Calu3 (cell line): ENCODE results near the gene TMSB4X. TPM values are rescaled to one million over a fixed set of nuclear protein-coding genes. Genes with fewer than 3 reads are reported as not detected.

Experiments used
- BruUV-seq: library from RNA; stranded (reverse); fragments of 400-500 nt; replicated peaks from 2 replicates; lab custom pipeline; 2021; lab: Mats Ljungman, UMichigan
- CTCF ChIA-PET: fragments of 300-600 bp; sonication (Branson Sonifier 250); formaldehyde crosslinking; loops from one replicate; lab custom pipeline; 2022; ENCODE audit warnings: antibody characterized with exemption; lab: Charles Lee
- DNase-seq: peaks from one replicate; pipeline ENCODE4 v3.0.0; 2022
- H3K27ac Mint-ChIP-seq: one replicate; pipeline ENCODE4 v1.8.0; 2022; ENCODE audit warnings: mixed read lengths; ENCODE audit not compliant: unreplicated experiment
- H3K27me3 Mint-ChIP-seq: one replicate; pipeline ENCODE4 v1.8.0; 2022; ENCODE audit warnings: mixed read lengths; ENCODE audit not compliant: unreplicated experiment
- H3K36me3 Mint-ChIP-seq: one replicate; pipeline ENCODE4 v1.8.0; 2022; ENCODE audit warnings: mild to moderate bottlenecking, moderate library complexity, mixed read lengths; ENCODE audit not compliant: insufficient read depth, unreplicated experiment
- H3K4me1 Mint-ChIP-seq: one replicate; pipeline ENCODE4 v1.8.0; 2022; ENCODE audit warnings: mild to moderate bottlenecking, low read depth, mixed read lengths; ENCODE audit not compliant: unreplicated experiment
- H3K4me3 Mint-ChIP-seq: one replicate; pipeline ENCODE4 v1.8.0; 2022; ENCODE audit warnings: mild to moderate bottlenecking, low read depth, moderate library complexity, mixed read lengths; ENCODE audit not compliant: unreplicated experiment
- H3K9me3 Mint-ChIP-seq: one replicate; pipeline ENCODE4 v1.8.0; 2022; ENCODE audit warnings: low read depth, mixed read lengths; ENCODE audit not compliant: unreplicated experiment
- CTCF ChIP-seq: fragments of 200-600 bp; IDR thresholded peaks from one replicate; pipeline ENCODE4 v1.8.0; 2022; ENCODE audit warnings: antibody characterized with exemption; ENCODE audit not compliant: unreplicated experiment
- intact Hi-C: fragments of 100-400 bp; cut with micrococcal nuclease; formaldehyde crosslinking; loops from one replicate; pipeline ENCODE4 v1.10.0; 2022; ENCODE audit not compliant: unreplicated experiment
- total RNA-seq: library from RNA; stranded (reverse); gene quantifications from 2 replicates; pipeline ENCODE4 v1.2.3, GENCODE V29; 2022

TMSB4X gene
- total RNA-seq, 1 experiment from 2014 or later = 5,274 TPM

GRCh38 chrX:12996934-12997435, 22.1 kb downstream of the TMSB4X start:
- TF ChIP-seq CTCF = no peak
- no peaks in the 10 kb centered on the region for H3K27me3 Mint-ChIP-seq
- no TSS peak for BruUV-seq
- no peak overlapping the region for H3K4me3 Mint-ChIP-seq
- intact Hi-C loops = no loop called here
- CTCF ChIA-PET = interaction anchor here (0.5 to 1.2 kb wide), 2 partner anchors 50 to 294 kb away, joined by 3 to 4 read pairs; no protein-coding TSS in a partner anchor
- H3K36me3 Mint-ChIP-seq = peaks cover 12% of the 10 kb centered on the region
- peak overlapping the region; percentile 95 for H3K27ac Mint-ChIP-seq
- H3K4me1 Mint-ChIP-seq = peaks cover 60% of the 10 kb centered on the region
- no peaks in the 10 kb centered on the region for H3K9me3 Mint-ChIP-seq
- no peak for DNase-seq

- CTCF ChIA-PET = interaction anchor here (0.7 to 1.2 kb wide), 4 partner anchors 9 to 226 kb away, joined by 3 to 6 read pairs (median 3); no protein-coding TSS in a partner anchor
- no peaks in the 10 kb centered on the region for H3K9me3 Mint-ChIP-seq
Measured at GRCh38 chrX:12997906-12998687, 23.2 kb downstream of the TMSB4X start.

GRCh38 chrX:12999422-12999821, 24.5 kb downstream of the TMSB4X start:
- no peak for TF ChIP-seq CTCF
- Mint-ChIP-seq H3K4me3 (peak overlapping the region; percentile 16), H3K9me3 (no peaks in the 10 kb centered on the region), H3K27ac (peak overlapping the region; percentile 76), H3K36me3 (peaks cover 5% of the 10 kb centered on the region), H3K27me3 (no peaks in the 10 kb centered on the region), H3K4me1 (peaks cover 52% of the 10 kb centered on the region)
- CTCF ChIA-PET = interaction anchor here (0.7 kb wide), 1 partner anchor 24 kb away, joined by 3 read pairs; the partner anchor contains the start of gene TMSB4X
- DNase-seq = no peak
- BruUV-seq = no TSS peak
- intact Hi-C loops = no loop called here

More at GRCh38 chrX:12997906-12998687, 23.2 kb downstream of the TMSB4X start:
- Mint-ChIP-seq H3K4me3 (peak overlapping the region; percentile 42), H3K27me3 (no peaks in the 10 kb centered on the region), H3K4me1 (peaks cover 60% of the 10 kb centered on the region), H3K27ac (peak overlapping the region; percentile 95), H3K36me3 (peaks cover 12% of the 10 kb centered on the region)
- no TSS peak for BruUV-seq
- intact Hi-C loops = no loop called here
- no peak for DNase-seq
- no peak for TF ChIP-seq CTCF

GRCh38 chrX:13000301-13000811, 25.4 kb downstream of the TMSB4X start:
- no peak for TF ChIP-seq CTCF
- BruUV-seq = no TSS peak
- H3K4me3 Mint-ChIP-seq = no peak overlapping the region
- H3K36me3 Mint-ChIP-seq = peaks cover 5% of the 10 kb centered on the region
- intact Hi-C loops = no loop called here
- peak overlapping the region; percentile 76 for H3K27ac Mint-ChIP-seq
- H3K27me3 Mint-ChIP-seq = no peaks in the 10 kb centered on the region
- no peaks in the 10 kb centered on the region for H3K9me3 Mint-ChIP-seq
- H3K4me1 Mint-ChIP-seq = peaks cover 49% of the 10 kb centered on the region
- CTCF ChIA-PET = no interaction called here
- no peak for DNase-seq
